HG03159 (cell line): ENCODE data around the gene VGLL1.

ENCODE experiments used
- ATAC-seq: cut with Tn5 transposase; IDR thresholded peaks from one replicate; pipeline ENCODE4 v1.9.1; 2021; ENCODE audit warnings: mild to moderate bottlenecking, moderate library complexity; ENCODE audit not compliant: unreplicated experiment

Gene VGLL1

GRCh38 chrX:136551410-136551809, 19.4 kb downstream of the VGLL1 start:
- ATAC-seq: no peak

- no peak for ATAC-seq
Measured at GRCh38 chrX:136555694-136556093, 23.7 kb downstream of the VGLL1 start.

- peak; percentile 49 for ATAC-seq
Measured at GRCh38 chrX:136572030-136572429, 40.0 kb downstream of the VGLL1 start.

- no peak for ATAC-seq
Measured at GRCh38 chrX:136574548-136574947, 42.5 kb downstream of the VGLL1 start.

- ATAC-seq: peak; percentile 91
Measured at GRCh38 chrX:136577552-136577951, 45.5 kb downstream of the VGLL1 start.

- no peak for ATAC-seq
Measured at GRCh38 chrX:136580316-136580715, 48.3 kb downstream of the VGLL1 start.

GRCh38 chrX:136582624-136583023, 50.6 kb downstream of the VGLL1 start:
- ATAC-seq: no peak

GRCh38 chrX:136584545-136584944, 52.5 kb downstream of the VGLL1 start:
- ATAC-seq: no peak

GRCh38 chrX:136585262-136585661, 53.2 kb downstream of the VGLL1 start:
- no peak for ATAC-seq

- no peak for ATAC-seq
Measured at GRCh38 chrX:136585960-136586359, 53.9 kb downstream of the VGLL1 start.

- ATAC-seq: no peak
Measured at GRCh38 chrX:136586386-136586785, 54.4 kb downstream of the VGLL1 start.

- ATAC-seq: no peak
Measured at GRCh38 chrX:136587532-136587931, 55.5 kb downstream of the VGLL1 start.

- ATAC-seq: peak; percentile 53
Measured at GRCh38 chrX:136588036-136588435, 56.0 kb downstream of the VGLL1 start.

- no peak for ATAC-seq
Measured at GRCh38 chrX:136589966-136590365, 58.0 kb downstream of the VGLL1 start.

- ATAC-seq: no peak
Measured at GRCh38 chrX:136597356-136597755, 65.3 kb downstream of the VGLL1 start.

- no peak for ATAC-seq
Measured at GRCh38 chrX:136597954-136598353, 65.9 kb downstream of the VGLL1 start.

GRCh38 chrX:136598631-136599030, 66.6 kb downstream of the VGLL1 start:
- ATAC-seq: no peak

- ATAC-seq: no peak
Measured at GRCh38 chrX:136600059-136600458, 68.0 kb downstream of the VGLL1 start.
